Measurements from ENCODE around the gene AGAP2. TPM values are rescaled to one million over a fixed set of nuclear protein-coding genes. Genes with fewer than 3 reads are reported as not detected.

Gene AGAP2
- total RNA-seq, 1 donor from 2014 or later = 0.29 TPM

GRCh38 chr12:57772429-57773322 lies 34.1 kb upstream of the AGAP2 start, which contains the start of gene EEF1AKMT3:
Gene EEF1AKMT3 (plus strand): TSS chr12:57772614. CDS start chr12:57772725, 111 bp downstream.
- DNase-seq (ENCODE audit: low spot score, unreplicated experiment) = peak; percentile 45
- Mint-ChIP-seq H3K27me3 (peaks cover 11% of the 10 kb centered on the region), H3K9me3 (ENCODE audit: low read depth) (no peaks in the 10 kb centered on the region), H3K4me1 (ENCODE audit: low read depth) (peaks cover 9% of the 10 kb centered on the region), H3K36me3 (ENCODE audit: insufficient read depth) (peaks cover 9% of the 10 kb centered on the region), H3K4me3 (ENCODE audit: low read depth) (peak within 1 kb of the TSS; percentile 98), H3K27ac (peak within 1 kb of the TSS; percentile 99)
- no peak for TF ChIP-seq CTCF (IDR thresholded peaks at IDR 0.05; ENCODE audit: unreplicated experiment)

- Mint-ChIP-seq H3K27me3 (peaks cover 18% of the 10 kb centered on the region), H3K36me3 (ENCODE audit: insufficient read depth) (peaks cover 9% of the 10 kb centered on the region), H3K4me1 (ENCODE audit: low read depth) (peaks cover 9% of the 10 kb centered on the region), H3K27ac (peak within 1 kb of the TSS; percentile 99), H3K9me3 (ENCODE audit: low read depth) (no peaks in the 10 kb centered on the region), H3K4me3 (ENCODE audit: low read depth) (peak within 1 kb of the TSS; percentile 98)
- peak; percentile 86 for DNase-seq (ENCODE audit: low spot score, unreplicated experiment)
- no peak for TF ChIP-seq CTCF (IDR thresholded peaks at IDR 0.05; ENCODE audit: unreplicated experiment)
Observed at GRCh38 chr12:57771873-57772428, 33.4 kb upstream of the AGAP2 start, which contains the start of gene METTL1. Gene METTL1 (minus strand): TSS chr12:57772105. CDS start chr12:57772083, 22 bp downstream.

- peak overlapping the region; percentile 99 for H3K27ac Mint-ChIP-seq
- TF ChIP-seq CTCF (IDR thresholded peaks at IDR 0.05; ENCODE audit: unreplicated experiment) = no peak
- peaks cover 24% of the 10 kb centered on the region for H3K27me3 Mint-ChIP-seq
- peak; percentile 59 for DNase-seq (ENCODE audit: low spot score, unreplicated experiment)
- peak overlapping the region; percentile 98 for H3K4me3 Mint-ChIP-seq (ENCODE audit: low read depth)
- H3K36me3 Mint-ChIP-seq (ENCODE audit: insufficient read depth) = peaks cover 9% of the 10 kb centered on the region
- peaks cover 13% of the 10 kb centered on the region for H3K4me1 Mint-ChIP-seq (ENCODE audit: low read depth)
- H3K9me3 Mint-ChIP-seq (ENCODE audit: low read depth) = no peaks in the 10 kb centered on the region
Observed at GRCh38 chr12:57771236-57771872, 32.8 kb upstream of the AGAP2 start.

- Mint-ChIP-seq H3K4me3 (ENCODE audit: low read depth) (peak overlapping the region; percentile 26), H3K9me3 (ENCODE audit: low read depth) (no peaks in the 10 kb centered on the region), H3K36me3 (ENCODE audit: insufficient read depth) (peaks cover 8% of the 10 kb centered on the region), H3K27me3 (peaks cover 30% of the 10 kb centered on the region), H3K4me1 (ENCODE audit: low read depth) (peaks cover 15% of the 10 kb centered on the region), H3K27ac (no peak overlapping the region)
- no peak for TF ChIP-seq CTCF (IDR thresholded peaks at IDR 0.05; ENCODE audit: unreplicated experiment)
- no peak for DNase-seq (ENCODE audit: low spot score, unreplicated experiment)
Observed at GRCh38 chr12:57770734-57771133, 32.2 kb upstream of the AGAP2 start.

GRCh38 chr12:57769594-57769993 lies 31.1 kb upstream of the AGAP2 start:
- Mint-ChIP-seq H3K27me3 (peaks cover 41% of the 10 kb centered on the region), H3K9me3 (ENCODE audit: low read depth) (no peaks in the 10 kb centered on the region), H3K27ac (no peak overlapping the region), H3K36me3 (ENCODE audit: insufficient read depth) (peaks cover 6% of the 10 kb centered on the region), H3K4me3 (ENCODE audit: low read depth) (no peak overlapping the region), H3K4me1 (ENCODE audit: low read depth) (peaks cover 17% of the 10 kb centered on the region)
- TF ChIP-seq CTCF (IDR thresholded peaks at IDR 0.05; ENCODE audit: unreplicated experiment) = no peak
- DNase-seq (ENCODE audit: low spot score, unreplicated experiment) = no peak

All from progenitor cell of endocrine pancreas (in vitro differentiated cells).